OCI-LY1 (cell line): ENCODE measurements around the gene GP1BB.

Source experiments
- H2AFZ ChIP-seq: fragments of 200-600 bp; sonication (generic), shearing (Covaris generic); 2 replicates; pipeline ENCODE4 v1.6.0; 2014; ENCODE audit warnings: antibody characterized with exemption, mild to moderate bottlenecking, low read length
- H3F3A ChIP-seq: fragments of 200-600 bp; sonication (generic), shearing (Covaris generic); 2 replicates; pipeline ENCODE4 v1.6.0; 2014; ENCODE audit warnings: mild to moderate bottlenecking, antibody characterized with exemption, low read length, moderate library complexity; ENCODE audit not compliant: insufficient read depth
- H3K27ac ChIP-seq: fragments of 200-600 bp; sonication (generic); 2 replicates; pipeline ENCODE4 v1.5.1; 2014; ENCODE audit warnings: low read length, mixed run types, mild to moderate bottlenecking, low read depth; ENCODE audit not compliant: poor library complexity, severe bottlenecking
- H3K27me3 ChIP-seq: fragments of 200-600 bp; sonication (generic); 2 replicates; pipeline ENCODE4 v1.6.0; 2014; ENCODE audit warnings: antibody characterized with exemption, mild to moderate bottlenecking, low read length, moderate library complexity; ENCODE audit not compliant: insufficient read depth
- H3K36me3 ChIP-seq: fragments of 200-600 bp; sonication (generic); 2 replicates; pipeline ENCODE4 v1.6.1; 2014; ENCODE audit warnings: mild to moderate bottlenecking, antibody characterized with exemption, low read length, moderate library complexity, mixed read lengths; ENCODE audit not compliant: insufficient read depth
- H3K4me1 ChIP-seq: fragments of 200-600 bp; sonication (generic); 2 replicates; pipeline ENCODE4 v1.5.1; 2014; ENCODE audit warnings: mild to moderate bottlenecking, low read length, moderate library complexity; ENCODE audit not compliant: insufficient read depth, severe bottlenecking
- H3K4me2 ChIP-seq: fragments of 200-600 bp; sonication (generic), shearing (Covaris generic); 2 replicates; pipeline ENCODE4 v1.6.1; 2014; ENCODE audit warnings: low read length
- H3K4me3 ChIP-seq: fragments of 200-600 bp; sonication (generic); 2 replicates; pipeline ENCODE4 v1.5.1; 2014; ENCODE audit warnings: low read length, low read depth, mild to moderate bottlenecking, mixed read lengths; ENCODE audit not compliant: poor library complexity, severe bottlenecking
- H3K79me2 ChIP-seq: fragments of 200-600 bp; shearing (Covaris generic); 2 replicates; pipeline ENCODE4 v1.6.1; 2016; ENCODE audit warnings: mixed run types, low read length, mixed read lengths; ENCODE audit not compliant: insufficient read depth
- H3K9ac ChIP-seq: fragments of 200-600 bp; sonication (generic), shearing (Covaris generic); 2 replicates; pipeline ENCODE4 v1.6.1; 2014; ENCODE audit warnings: mild to moderate bottlenecking, low read length, mixed read lengths
- H3K9me2 ChIP-seq: fragments of 200-600 bp; sonication (generic), shearing (Covaris generic); 2 replicates; pipeline ENCODE4 v1.6.1; 2014; ENCODE audit warnings: low read depth, mild to moderate bottlenecking, low read length, mixed read lengths
- H3K9me3 ChIP-seq: fragments of 200-600 bp; shearing (Covaris generic); 2 replicates; pipeline ENCODE4 v1.6.1; 2014; ENCODE audit warnings: low read length, mixed read lengths
- H4K20me1 ChIP-seq: fragments of 200-600 bp; sonication (generic), shearing (Covaris generic); 2 replicates; pipeline ENCODE4 v1.6.0; 2016; ENCODE audit warnings: mild to moderate bottlenecking, low read length; ENCODE audit not compliant: insufficient read depth
- CTCF ChIP-seq: fragments of 200-600 bp; sonication (generic), shearing (Covaris generic); IDR thresholded peaks from 2 replicates; pipeline ENCODE4 v1.5.1; 2017; ENCODE audit warnings: mild to moderate bottlenecking, antibody characterized with exemption, low read length, moderate library complexity, mixed read lengths
- EZH2 ChIP-seq: fragments of 200-600 bp; sonication (generic), shearing (Covaris generic); IDR thresholded peaks from 2 replicates; pipeline ENCODE4 v1.8.0; 2017; ENCODE audit warnings: borderline replicate concordance, mixed run types, mild to moderate bottlenecking, antibody characterized with exemption, low read length, moderate library complexity, mixed read lengths

GP1BB gene

GRCh38 chr22:19727310-19728150 is 4.2 kb downstream of the GP1BB start:
- Histone ChIP-seq H3F3A (no peaks in the 10 kb centered on the region), H3K9me3 (no peaks in the 10 kb centered on the region), H3K9me2 (no peaks in the 10 kb centered on the region), H3K27me3 (peaks cover 14% of the 10 kb centered on the region; the same call in 1 of the 2 replicates), H3K4me1 (no peaks in the 10 kb centered on the region), H4K20me1 (no peaks in the 10 kb centered on the region), H3K4me2 (no peak overlapping the region), H2AFZ (no peak overlapping the region), H3K36me3 (no peaks in the 10 kb centered on the region), H3K4me3 (no peak overlapping the region), H3K9ac (no peak overlapping the region), H3K79me2 (no peaks in the 10 kb centered on the region), H3K27ac (no peak overlapping the region)
- TF ChIP-seq EZH2 (no peak), CTCF (no peak)

GRCh38 chr22:19728271-19728670 is 4.9 kb downstream of the GP1BB start:
- no peak overlapping the region for H3K9ac ChIP-seq
- peaks cover 14% of the 10 kb centered on the region; the same call in 1 of the 2 replicates for H3K27me3 ChIP-seq

GRCh38 chr22:19728836-19729235 is 5.5 kb downstream of the GP1BB start:
- Histone ChIP-seq H3K4me3 (no peak overlapping the region), H3K36me3 (no peaks in the 10 kb centered on the region), H4K20me1 (no peaks in the 10 kb centered on the region), H3K4me2 (no peak overlapping the region), H3K4me1 (no peaks in the 10 kb centered on the region), H2AFZ (no peak overlapping the region), H3K27me3 (peaks cover 14% of the 10 kb centered on the region; the same call in 1 of the 2 replicates), H3K9me2 (no peaks in the 10 kb centered on the region), H3K9me3 (no peaks in the 10 kb centered on the region), H3F3A (no peaks in the 10 kb centered on the region), H3K79me2 (no peaks in the 10 kb centered on the region), H3K9ac (no peak overlapping the region), H3K27ac (no peak overlapping the region)
- no peak for TF ChIP-seq CTCF
- TF ChIP-seq EZH2, result no peak

More at GRCh38 chr22:19728271-19728670, 4.9 kb downstream of the GP1BB start:
- Histone ChIP-seq H3K27ac (no peak overlapping the region), H3K9me3 (no peaks in the 10 kb centered on the region), H3K79me2 (no peaks in the 10 kb centered on the region), H3K4me1 (no peaks in the 10 kb centered on the region), H2AFZ (no peak overlapping the region), H3K4me2 (no peak overlapping the region), H3K4me3 (no peak overlapping the region), H3K36me3 (no peaks in the 10 kb centered on the region), H4K20me1 (no peaks in the 10 kb centered on the region), H3K9me2 (no peaks in the 10 kb centered on the region), H3F3A (no peaks in the 10 kb centered on the region)
- TF ChIP-seq EZH2 (no peak), CTCF (no peak)
